ENCODE measurements around the gene KCNK7.

GRCh38 chr11:65547446-65548125 is 48.0 kb downstream of the KCNK7 start:
- TF ChIP-seq EZH2 (IDR thresholded peaks at IDR 0.05; ENCODE audit: borderline replicate concordance) = no peak
- TF ChIP-seq CTCF (IDR thresholded peaks at IDR 0.05; ENCODE audit: poor library complexity) = no peak
- TF ChIP-seq EZH2phosphoT487 (IDR thresholded peaks at IDR 0.05; ENCODE audit: low read depth, severe bottlenecking, unreplicated experiment) = no peak

Data from hepatocyte (in vitro differentiated cells).